Ascending aorta (tissue), 2 donors: Measurements from ENCODE around the gene P4HB. TPM values are rescaled to one million over a fixed set of nuclear protein-coding genes. Genes with fewer than 3 reads are reported as not detected.

Experiments used
- DNase-seq, 2 donors: peaks; one replicate each; pipeline ENCODE4 v3.0.0-alpha.2; 2019; ENCODE audit warnings: low spot score in 2 of 2
- H3K27ac ChIP-seq, 2 donors: fragments of 200-600 bp; sonication (generic); one replicate each; pipeline ENCODE4 v1.5.1; 2016 to 2017; ENCODE audit warnings: mild to moderate bottlenecking in 1 of 2
- H3K27me3 ChIP-seq: fragments of 200-600 bp; sonication (generic); one replicate; pipeline ENCODE4 v1.5.1; 2017
- H3K36me3 ChIP-seq, 2 donors: fragments of 200-600 bp; sonication (generic); one replicate each; pipeline ENCODE4 v1.5.1; 2016
- H3K4me1 ChIP-seq, 2 donors: fragments of 200-600 bp; sonication (generic); one replicate each; pipeline ENCODE4 v1.5.1; 2016 to 2017; ENCODE audit warnings: mild to moderate bottlenecking in 1 of 2
- H3K4me3 ChIP-seq, 2 donors: fragments of 200-600 bp; sonication (generic); one replicate each; pipeline ENCODE4 v1.5.1; 2016 to 2017; ENCODE audit warnings: mild to moderate bottlenecking in 1 of 2
- H3K9me3 ChIP-seq, 2 donors: fragments of 200-600 bp; sonication (generic); one replicate each; pipeline ENCODE4 v1.5.1; 2016
- CTCF ChIP-seq, 3 experiments: fragments of 200-600 bp in 2 of 3; fragments of 450-650 bp in 1 of 3; sonication (generic) in 2 of 3; IDR thresholded peaks; one replicate each; pipeline ENCODE4 v1.5.1; 2016 to 2019; ENCODE audit warnings: antibody characterized with exemption in 3 of 3, mild to moderate bottlenecking in 1 of 3, moderate library complexity in 1 of 3
- intact Hi-C: fragments of 100-400 bp; cut with DNase I; formaldehyde crosslinking; loops from one replicate; pipeline ENCODE4 v1.15.1; 2023
- total RNA-seq: library from RNA; depleted of rRNA; stranded (reverse); fragments of >200 nt; gene quantifications from one replicate; pipeline ENCODE4 v1.1.0, GENCODE V29; 2016

The P4HB gene
- total RNA-seq, 1 donor from 2014 or later, result 670 TPM

- Histone ChIP-seq H3K4me1 (peaks cover 6 to 12% of the 10 kb centered on the region in 2 donors), H3K27me3 (no peaks in the 10 kb centered on the region), H3K27ac (peak overlapping the region in 1 of 2 donors; percentile 48), H3K9me3 (no peaks in the 10 kb centered on the region), H3K36me3 (peaks cover 45 to 55% of the 10 kb centered on the region in 2 donors), H3K4me3 (no peak overlapping the region)
- no peak for TF ChIP-seq CTCF (IDR thresholded peaks at IDR 0.05)
- intact Hi-C loops, result no loop called here
- no peak for DNase-seq
These were observed 25.1 kb upstream of the P4HB start for GRCh38 chr17:81885454-81885853.

GRCh38 chr17:81884968-81885367, 24.6 kb upstream of the P4HB start:
- no peak for DNase-seq

GRCh38 chr17:81884520-81884919, 24.2 kb upstream of the P4HB start:
- H3K4me1 ChIP-seq, result peaks cover 0 to 5% of the 10 kb centered on the region in 2 donors
- no peak for TF ChIP-seq CTCF (IDR thresholded peaks at IDR 0.05)
- H3K9me3 ChIP-seq, result no peaks in the 10 kb centered on the region
- no peak for DNase-seq
- no peaks in the 10 kb centered on the region for H3K27me3 ChIP-seq
- H3K4me3 ChIP-seq, result no peak overlapping the region
- H3K27ac ChIP-seq, result peak overlapping the region; percentile 27 to 48
- intact Hi-C loops, result no loop called here
- peaks cover 46 to 53% of the 10 kb centered on the region in 2 donors for H3K36me3 ChIP-seq

More at GRCh38 chr17:81884968-81885367, 24.6 kb upstream of the P4HB start:
- no peak overlapping the region for H3K4me3 ChIP-seq
- H3K36me3 ChIP-seq, result peaks cover 46 to 53% of the 10 kb centered on the region in 2 donors
- H3K4me1 ChIP-seq, result peaks cover 1 to 7% of the 10 kb centered on the region in 2 donors
- no peaks in the 10 kb centered on the region for H3K9me3 ChIP-seq
- H3K27ac ChIP-seq, result peak overlapping the region; percentile 27 to 48
- no peak for TF ChIP-seq CTCF (IDR thresholded peaks at IDR 0.05)
- no peaks in the 10 kb centered on the region for H3K27me3 ChIP-seq
- intact Hi-C loops, result no loop called here

GRCh38 chr17:81879121-81879520, 18.8 kb upstream of the P4HB start:
- Histone ChIP-seq H3K9me3 (no peaks in the 10 kb centered on the region), H3K4me1 (no peaks in the 10 kb centered on the region), H3K36me3 (peaks cover 15 to 24% of the 10 kb centered on the region in 2 donors), H3K27ac (no peak overlapping the region), H3K27me3 (no peaks in the 10 kb centered on the region), H3K4me3 (no peak overlapping the region)
- no peak for DNase-seq
- intact Hi-C loops, result no loop called here
- no peak for TF ChIP-seq CTCF (IDR thresholded peaks at IDR 0.05)

GRCh38 chr17:81878294-81878693, 18.0 kb upstream of the P4HB start:
- intact Hi-C loops, result no loop called here
- no peak overlapping the region for H3K4me3 ChIP-seq
- H3K27ac ChIP-seq, result no peak overlapping the region
- TF ChIP-seq CTCF (IDR thresholded peaks at IDR 0.05), result no peak
- peaks cover 15 to 23% of the 10 kb centered on the region in 2 donors for H3K36me3 ChIP-seq
- H3K4me1 ChIP-seq, result no peaks in the 10 kb centered on the region
- no peaks in the 10 kb centered on the region for H3K9me3 ChIP-seq
- DNase-seq, result no peak
- no peaks in the 10 kb centered on the region for H3K27me3 ChIP-seq

GRCh38 chr17:81877569-81877968, 17.2 kb upstream of the P4HB start:
- Histone ChIP-seq H3K36me3 (peaks cover 15 to 16% of the 10 kb centered on the region in 2 donors), H3K4me3 (no peak overlapping the region), H3K27me3 (no peaks in the 10 kb centered on the region), H3K27ac (no peak overlapping the region), H3K4me1 (peaks cover 0 to 3% of the 10 kb centered on the region in 2 donors), H3K9me3 (no peaks in the 10 kb centered on the region)
- TF ChIP-seq CTCF (IDR thresholded peaks at IDR 0.05), result no peak
- DNase-seq, result no peak
- intact Hi-C loops, result no loop called here
